Lung (tissue), 12 donors: ENCODE measurements around the gene GLA. TPM values are rescaled to one million over a fixed set of nuclear protein-coding genes. Genes with fewer than 3 reads are reported as not detected.

Source experiments
- ATAC-seq: fragments of 200-7000 bp; cut with Tn5 transposase; one replicate; pipeline ENCODE4 v1.9.1; 2020; ENCODE audit warnings: moderate number of reproducible peaks; ENCODE audit not compliant: insufficient read depth, low FRiP score
- DNase-seq, 3 donors: peaks; one replicate each; pipeline ENCODE4 v3.0.0-alpha.2; 2013 to 2017
- H3K27ac ChIP-seq, 2 donors: one replicate each; pipeline ENCODE4 v1.5.1; 2013; ENCODE audit warnings: mild to moderate bottlenecking in 2 of 2, moderate library complexity in 2 of 2, control low read depth in 1 of 2, inconsistent platforms in 1 of 2, low read depth in 1 of 2, low read length in 1 of 2
- H3K27me3 ChIP-seq, 3 donors: one replicate each; pipeline ENCODE4 v1.5.1; 2013; ENCODE audit warnings: low read length in 2 of 3; ENCODE audit not compliant: control insufficient read depth in 3 of 3, insufficient read depth in 3 of 3
- H3K36me3 ChIP-seq, 4 donors: one replicate each; pipeline ENCODE4 v1.5.1; 2013; ENCODE audit warnings: low read length in 4 of 4, mild to moderate bottlenecking in 1 of 4, moderate library complexity in 1 of 4; ENCODE audit not compliant: control insufficient read depth in 4 of 4, insufficient read depth in 4 of 4
- H3K4me1 ChIP-seq, 5 donors: one replicate each; pipeline ENCODE4 v1.5.1; 2013; ENCODE audit warnings: low read length in 5 of 5, mild to moderate bottlenecking in 2 of 5, moderate library complexity in 1 of 5; ENCODE audit not compliant: control insufficient read depth in 5 of 5, insufficient read depth in 5 of 5
- H3K4me3 ChIP-seq: one replicate; pipeline ENCODE4 v1.5.1; 2013; ENCODE audit warnings: mild to moderate bottlenecking, control low read depth, moderate library complexity
- H3K9ac ChIP-seq, 2 donors: one replicate each; pipeline ENCODE4 v1.5.1; 2013; ENCODE audit warnings: low read length in 2 of 2, control low read depth in 1 of 2; ENCODE audit not compliant: insufficient read depth in 1 of 2
- H3K9me3 ChIP-seq, 4 donors: one replicate each; pipeline ENCODE4 v1.5.1; 2013; ENCODE audit warnings: low read length in 3 of 4, mild to moderate bottlenecking in 1 of 4, moderate library complexity in 1 of 4; ENCODE audit not compliant: control insufficient read depth in 4 of 4, insufficient read depth in 3 of 4
- CTCF ChIP-seq: IDR thresholded peaks from 2 replicates; pipeline ENCODE4 v1.5.1; 2012; ENCODE audit warnings: mild to moderate bottlenecking; ENCODE audit errors: control extremely low read depth, extremely low read depth
- WGBS, 2 donors: extraction: QIAGEN DNeasy Blood & Tissue Kit; methylation state at CpG; one replicate each; pipeline ENCODE4 v1.1.7; 2013; 5-methylcytosine and 5-hydroxymethylcytosine counted together
- polyA plus RNA-seq, 2 donors: library from polyadenylated mRNA; stranded (reverse); fragments of 200-250 nt; gene quantifications; one replicate each; pipeline ENCODE4 v1.2.1, GENCODE V29; 2013
- total RNA-seq, 2 donors: library from RNA; depleted of rRNA in 1 of 2; stranded (reverse); fragments of >200 nt in 1 of 2; gene quantifications; one replicate each; pipeline ENCODE4 v1.2.1, GENCODE V29; 2014 to 2021
- donor health status: control.
- donor health status: control.
- donor health status: Bipolar disorder and iron deficiency.
- donor health status: healthy.
- donor health status: DM: yes; HTN: yes; CAD: no.

Gene GLA
- total and polyA plus RNA-seq, 4 donors = 26.4 to 55.7 (median 47.2) TPM

GRCh38 chrX:101419489-101419888 lies 11.8 kb upstream of the GLA start:
- Histone ChIP-seq H3K27me3 (peaks cover 0 to 5% (median 4%) of the 10 kb centered on the region in 3 donors), H3K9me3 (no peaks in the 10 kb centered on the region), H3K27ac (no peak overlapping the region), H3K9ac (no peak overlapping the region), H3K4me1 (no peaks in the 10 kb centered on the region), H3K4me3 (no peak overlapping the region), H3K36me3 (peaks cover 0 to 2% (median 0%) of the 10 kb centered on the region in 4 donors)
- WGBS, 2 donors = 72 to 86% methylated on average over 2 of the region's 2 CpGs
- no peak for TF ChIP-seq CTCF
- DNase-seq = no peak
- no peak for ATAC-seq

GRCh38 chrX:101417981-101418841 lies 10.5 kb upstream of the GLA start:
- Histone ChIP-seq H3K4me1 (no peaks in the 10 kb centered on the region), H3K9me3 (no peaks in the 10 kb centered on the region), H3K36me3 (peaks cover 0 to 2% (median 0%) of the 10 kb centered on the region in 4 donors), H3K27ac (peak overlapping the region; percentile 95 to 97), H3K27me3 (peaks cover 0 to 5% (median 4%) of the 10 kb centered on the region in 3 donors), H3K4me3 (peak overlapping the region; percentile 61), H3K9ac (peak overlapping the region; percentile 82 to 93)
- WGBS, 2 donors = 2 to 16% methylated on average over 22 to 56 of the region's 56 CpGs
- ATAC-seq (peak; percentile 71), DNase-seq (peak; percentile 73 to 76 (median 75))
- TF ChIP-seq CTCF = no peak

- 65 to 74% methylated on average over 4 of the region's 4 CpGs for WGBS, 2 donors
- Histone ChIP-seq H3K27me3 (peaks cover 0 to 8% (median 4%) of the 10 kb centered on the region in 3 donors), H3K4me1 (no peaks in the 10 kb centered on the region), H3K27ac (peak overlapping the region in 1 of 2 donors; percentile 13), H3K9ac (peak overlapping the region in 1 of 2 donors; percentile 61), H3K9me3 (no peaks in the 10 kb centered on the region), H3K4me3 (no peak overlapping the region), H3K36me3 (peaks cover 0 to 6% (median 2%) of the 10 kb centered on the region in 4 donors)
- no peak for DNase-seq
- no peak for ATAC-seq
- no peak for TF ChIP-seq CTCF
Measured at GRCh38 chrX:101417190-101417589, 9.5 kb upstream of the GLA start.
